Measurements from ENCODE around the gene IGF1R.

GRCh38 chr15:98830034-98830634, 181.8 kb downstream of the IGF1R start:
- TF ChIP-seq CREB1 (IDR thresholded peaks at IDR 0.05) = no peak
- TF ChIP-seq, protein P1, sequence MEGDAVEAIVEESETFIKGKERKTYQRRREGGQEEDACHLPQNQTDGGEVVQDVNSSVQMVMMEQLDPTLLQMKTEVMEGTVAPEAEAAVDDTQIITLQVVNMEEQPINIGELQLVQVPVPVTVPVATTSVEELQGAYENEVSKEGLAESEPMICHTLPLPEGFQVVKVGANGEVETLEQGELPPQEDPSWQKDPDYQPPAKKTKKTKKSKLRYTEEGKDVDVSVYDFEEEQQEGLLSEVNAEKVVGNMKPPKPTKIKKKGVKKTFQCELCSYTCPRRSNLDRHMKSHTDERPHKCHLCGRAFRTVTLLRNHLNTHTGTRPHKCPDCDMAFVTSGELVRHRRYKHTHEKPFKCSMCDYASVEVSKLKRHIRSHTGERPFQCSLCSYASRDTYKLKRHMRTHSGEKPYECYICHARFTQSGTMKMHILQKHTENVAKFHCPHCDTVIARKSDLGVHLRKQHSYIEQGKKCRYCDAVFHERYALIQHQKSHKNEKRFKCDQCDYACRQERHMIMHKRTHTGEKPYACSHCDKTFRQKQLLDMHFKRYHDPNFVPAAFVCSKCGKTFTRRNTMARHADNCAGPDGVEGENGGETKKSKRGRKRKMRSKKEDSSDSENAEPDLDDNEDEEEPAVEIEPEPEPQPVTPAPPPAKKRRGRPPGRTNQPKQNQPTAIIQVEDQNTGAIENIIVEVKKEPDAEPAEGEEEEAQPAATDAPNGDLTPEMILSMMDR (IDR thresholded peaks at IDR 0.05; ENCODE audit: control extremely low read depth in 1 of 3, insufficient read depth in 1 of 3, low read depth in 1 of 3, low read length in 3 of 3) = no peak
- no peak for TF ChIP-seq GABPA (IDR thresholded peaks at IDR 0.05; ENCODE audit: borderline replicate concordance, insufficient read depth, low read length)
- no peak for TF ChIP-seq CEBPB (IDR thresholded peaks at IDR 0.05; ENCODE audit: low read depth, low read length)
- no peak for TF ChIP-seq YY1 (IDR thresholded peaks at IDR 0.05; ENCODE audit: low read depth, low read length)
- no peak for TF ChIP-seq EP300 (IDR thresholded peaks at IDR 0.05; ENCODE audit: borderline replicate concordance in 1 of 2, low read depth in 2 of 2, low read length in 2 of 2)
- no peak for TF ChIP-seq RAD21 (IDR thresholded peaks at IDR 0.05 in 1 of 2, conservative IDR thresholded peaks at IDR 0.05 in 1 of 2; ENCODE audit: low read depth in 2 of 2, low read length in 2 of 2)
- TF ChIP-seq POLR2AphosphoS5 (IDR thresholded peaks at IDR 0.05; ENCODE audit: low read depth, low read length) = no peak
- no peak for TF ChIP-seq SRF (IDR thresholded peaks at IDR 0.05; ENCODE audit: low read depth, low read length)
- TF ChIP-seq BACH1 (IDR thresholded peaks at IDR 0.05; ENCODE audit: low read length) = no peak
- TF ChIP-seq HDAC6 (IDR thresholded peaks at IDR 0.05; ENCODE audit: low read depth, low read length) = no peak
- TF ChIP-seq POLR2A (IDR thresholded peaks at IDR 0.05; ENCODE audit: control extremely low read depth in 1 of 2, low read depth in 2 of 2, low read length in 2 of 2) = no peak
- TF ChIP-seq TAF1 (IDR thresholded peaks at IDR 0.05; ENCODE audit: low read depth, low read length) = no peak
